ENCODE measurements around the gene SMAD9. TPM values are rescaled to one million over a fixed set of nuclear protein-coding genes. Genes with fewer than 3 reads are reported as not detected.

Gene SMAD9
- 0.47 and 6.5 TPM in 2 replicates for total RNA-seq (ENCODE audit: low replicate concordance)

DNA sequence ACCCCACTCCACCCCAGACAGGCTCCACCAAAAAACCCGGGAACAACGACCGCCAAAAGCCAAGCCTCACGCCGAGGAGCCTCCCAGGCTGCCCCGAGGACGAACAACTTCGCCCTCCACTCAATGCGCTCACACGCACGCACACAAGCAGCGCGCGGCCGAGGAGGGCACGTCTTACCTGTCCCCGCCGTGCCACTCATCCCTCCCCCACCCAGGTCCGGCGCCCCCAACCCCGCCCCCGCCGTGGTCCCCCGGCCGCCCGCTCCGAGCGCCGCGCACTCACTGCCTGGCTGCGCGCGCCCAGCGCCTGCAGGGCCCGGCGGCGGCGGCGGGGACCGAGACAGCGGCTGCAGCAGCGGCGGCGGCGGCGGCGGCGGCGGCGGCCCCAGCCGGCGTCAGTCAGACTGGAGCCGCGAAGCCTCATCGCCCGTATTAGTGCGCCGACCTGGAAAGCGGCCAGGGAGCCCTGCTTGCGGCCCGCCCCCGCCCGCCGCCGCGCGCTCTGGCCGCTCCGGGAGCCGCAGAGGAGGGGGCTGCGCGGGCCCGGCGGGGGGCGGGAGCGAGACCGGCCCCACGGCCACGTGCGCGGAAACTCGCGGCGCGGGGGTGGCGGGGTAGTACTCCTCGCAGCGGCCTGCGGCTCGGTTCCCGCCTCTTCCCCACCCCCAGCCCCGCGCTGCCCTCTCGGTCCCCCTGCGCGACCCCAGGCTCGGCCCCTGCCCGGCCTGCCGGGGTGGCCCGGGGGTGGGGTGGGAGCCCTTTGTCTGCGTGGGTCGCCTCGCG is at the start of gene SMAD9:
Gene SMAD9, minus strand, starts transcription at position 406 of the 783 bp plus-strand sequence. CDS start 40,549 bp downstream, outside the sequence.

DNA sequence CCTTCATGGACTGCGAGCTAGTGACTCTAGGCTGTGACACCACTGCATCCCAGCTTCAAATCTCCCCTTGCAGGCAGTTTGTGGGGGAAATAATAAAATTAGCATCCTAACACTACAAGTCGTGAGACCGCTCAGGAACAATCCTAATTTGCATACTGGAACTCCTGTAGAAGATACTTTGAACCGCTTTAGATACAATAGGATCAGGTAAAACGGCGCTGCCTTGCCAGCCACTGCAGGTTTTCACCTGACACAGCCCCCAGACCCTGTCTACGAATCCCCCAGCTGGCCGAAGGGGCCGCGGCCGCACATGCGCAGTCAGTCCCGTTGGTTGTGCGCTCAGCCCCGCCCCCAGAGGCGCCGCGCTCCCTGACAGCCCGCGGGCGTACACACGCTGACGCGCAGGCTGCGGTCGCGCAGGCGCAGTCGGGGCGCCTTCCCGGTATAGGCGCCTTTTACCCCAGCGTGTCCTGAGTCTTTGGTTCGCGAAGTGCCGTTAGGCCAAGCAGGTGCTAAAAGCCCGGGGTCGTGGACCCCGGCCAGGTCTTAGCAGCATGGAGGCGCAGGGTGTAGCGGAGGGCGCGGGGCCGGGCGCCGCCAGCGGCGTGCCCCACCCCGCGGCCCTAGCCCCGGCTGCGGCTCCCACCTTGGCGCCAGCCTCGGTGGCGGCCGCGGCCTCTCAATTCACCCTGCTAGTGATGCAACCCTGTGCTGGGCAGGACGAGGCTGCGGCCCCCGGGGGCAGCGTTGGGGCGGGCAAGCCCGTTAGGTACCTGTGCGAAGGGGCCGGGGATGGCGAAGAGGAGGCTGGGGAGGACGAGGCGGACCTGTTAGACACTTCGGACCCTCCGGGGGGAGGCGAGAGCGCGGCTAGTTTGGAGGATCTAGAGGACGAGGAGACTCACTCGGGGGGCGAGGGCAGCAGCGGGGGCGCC is 101.0 kb downstream of the SMAD9 start, which contains the start of gene RFXAP:
Gene RFXAP, plus strand, starts transcription at position 419 of the 935 bp plus-strand sequence. Its CDS starts 136 bp downstream, at position 555.

Other genes starting within 250 kb of the SMAD9 start
- gene SERTM1, start 246.2 kb downstream of the SMAD9 start, total RNA-seq (ENCODE audit: low replicate concordance) = not detected in 2 replicates
- gene RFXAP, start 101.0 kb downstream of the SMAD9 start, total RNA-seq (ENCODE audit: low replicate concordance) = 0.82 and 0.83 TPM in 2 replicates
- 30.1 and 30.5 TPM in 2 replicates for gene ALG5, start 79.1 kb upstream of the SMAD9 start, total RNA-seq (ENCODE audit: low replicate concordance)
- gene EXOSC8, start 80.5 kb upstream of the SMAD9 start, total RNA-seq (ENCODE audit: low replicate concordance) = 10.1 and 17.6 TPM in 2 replicates
- 21.4 and 38.9 TPM in 2 replicates for gene SUPT20H, start 139.4 kb upstream of the SMAD9 start, total RNA-seq (ENCODE audit: low replicate concordance)
- gene CSNK1A1L, start 185.4 kb upstream of the SMAD9 start, total RNA-seq (ENCODE audit: low replicate concordance) = not detected in 2 replicates